KOPT-K1 (cell line): ENCODE measurements around the gene LPAR2.
A peak's percentile ranks its signal among the peaks of the same experiment; 100 is the strongest.

ENCODE experiments used
- H3K27ac ChIP-seq: fragments of 200-600 bp; sonication (generic); 2 replicates; pipeline ENCODE4 v1.5.1; 2016; ENCODE audit warnings: antibody characterized with exemption, mild to moderate bottlenecking, low read depth, low read length; ENCODE audit not compliant: poor library complexity, severe bottlenecking
- H3K36me3 ChIP-seq: fragments of 200-600 bp; sonication (generic); 2 replicates; pipeline ENCODE4 v1.5.1; 2017; ENCODE audit warnings: antibody characterized with exemption, mild to moderate bottlenecking, low read length, moderate library complexity; ENCODE audit not compliant: insufficient read depth
- H3K9me3 ChIP-seq: fragments of 200-600 bp; sonication (generic); 2 replicates; pipeline ENCODE4 v1.5.1; 2017; ENCODE audit warnings: antibody characterized with exemption, low read length, mild to moderate bottlenecking; ENCODE audit not compliant: insufficient read depth, poor library complexity, severe bottlenecking

The LPAR2 gene

DNA sequence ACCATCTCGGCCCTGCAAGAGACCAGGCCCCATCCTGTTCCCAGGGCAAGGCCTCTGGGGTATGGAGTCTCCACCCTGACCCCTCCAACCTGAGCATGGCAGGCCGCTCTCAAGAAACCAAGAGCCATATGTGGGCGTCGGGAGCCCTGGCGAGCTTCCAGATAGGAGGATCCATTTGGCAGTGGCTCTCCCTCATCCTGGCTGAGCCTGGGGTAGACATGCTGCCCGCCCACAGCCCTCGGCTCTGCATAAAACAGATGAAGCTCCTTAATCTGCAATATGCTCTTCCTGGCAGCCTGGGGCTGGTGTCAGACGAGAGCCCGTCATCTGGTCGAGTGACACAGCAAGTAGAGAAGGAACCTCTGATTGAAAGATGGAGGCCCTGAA, 29.4 kb upstream of the LPAR2 start:
- H3K27ac ChIP-seq, result no peak overlapping the region
- H3K36me3 ChIP-seq, result peaks cover 90% of the 10 kb centered on the region
- H3K9me3 ChIP-seq, result no peaks in the 10 kb centered on the region

DNA sequence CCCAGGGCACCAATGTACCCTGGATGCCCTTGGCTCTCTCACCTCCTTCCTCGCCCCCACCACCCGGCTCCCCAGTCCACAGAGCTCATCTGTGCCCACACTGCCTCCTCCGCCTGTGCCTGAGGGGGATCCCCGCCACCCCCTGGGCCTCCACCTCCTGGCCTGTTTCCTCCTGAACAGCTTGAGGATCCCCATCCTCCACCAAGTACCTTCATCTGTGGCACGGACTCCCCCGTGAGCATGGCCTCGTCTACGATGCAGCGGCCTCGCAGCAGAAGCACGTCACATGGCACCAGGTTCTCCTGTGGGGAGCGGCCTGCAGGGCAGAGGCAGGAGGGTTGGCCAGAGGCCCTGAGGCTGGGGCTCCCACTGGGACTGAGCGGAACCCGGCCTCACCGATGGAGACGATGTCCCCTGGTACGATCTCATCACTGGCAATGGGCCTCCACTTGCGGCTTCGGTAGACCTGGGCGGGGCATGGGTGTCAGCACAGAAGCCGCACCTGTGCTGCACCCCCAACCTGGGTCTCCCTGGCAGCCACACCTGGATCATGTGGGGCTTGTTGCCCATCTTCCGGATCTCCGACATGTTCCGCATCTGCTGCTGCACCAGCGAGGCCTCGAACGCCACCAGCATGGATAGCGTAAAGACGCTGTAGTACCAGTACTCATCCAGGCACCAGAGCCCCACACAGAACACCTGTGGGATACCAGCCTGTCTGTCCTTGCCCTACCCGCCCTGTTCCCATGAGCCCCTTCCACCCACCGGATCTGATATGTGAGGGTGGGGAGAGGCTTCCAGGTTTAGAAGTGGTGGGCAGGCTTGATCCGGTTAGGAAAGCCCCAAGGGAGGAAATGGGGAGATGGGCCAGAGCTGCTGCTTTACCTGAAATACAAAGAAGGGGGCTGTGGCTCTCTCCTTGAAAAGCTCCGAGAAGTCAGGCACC, 28.7 kb upstream of the LPAR2 start:
- Histone ChIP-seq H3K9me3 (no peaks in the 10 kb centered on the region), H3K27ac (no peak overlapping the region), H3K36me3 (peaks cover 94% of the 10 kb centered on the region)

- Histone ChIP-seq H3K36me3 (peaks cover 97% of the 10 kb centered on the region), H3K9me3 (no peaks in the 10 kb centered on the region), H3K27ac (no peak overlapping the region)
These were observed 27.8 kb upstream of the LPAR2 start for GRCh38 chr19:19655641-19656343.

DNA sequence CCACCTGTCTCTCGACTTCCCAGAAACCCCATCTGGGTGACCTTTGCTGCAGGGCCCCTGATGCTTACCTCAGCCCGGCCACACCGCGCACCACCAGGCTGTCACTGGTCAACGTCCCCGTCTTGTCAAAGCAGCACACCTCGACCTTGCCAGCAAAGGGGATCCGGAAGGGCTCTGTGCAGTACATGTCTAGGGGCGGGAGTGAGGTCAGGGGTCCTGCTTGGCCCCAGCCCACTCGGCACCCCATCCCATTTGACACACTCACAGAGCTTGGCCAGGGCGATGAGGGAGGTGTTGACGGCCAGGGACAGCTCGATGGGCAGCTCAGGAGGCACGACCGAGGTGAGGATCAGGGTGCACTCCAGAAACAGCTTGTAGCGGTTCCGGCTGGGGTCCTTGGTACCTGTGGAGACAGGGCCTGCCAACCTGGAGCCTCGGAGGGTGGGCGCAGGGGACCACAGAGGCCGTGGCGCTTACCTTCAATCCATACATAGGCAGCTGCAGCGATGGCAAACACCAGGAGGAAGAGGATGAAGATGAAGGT, 27.1 kb upstream of the LPAR2 start:
- H3K36me3 ChIP-seq, result peaks cover 100% of the 10 kb centered on the region
- no peak overlapping the region for H3K27ac ChIP-seq
- no peaks in the 10 kb centered on the region for H3K9me3 ChIP-seq

DNA sequence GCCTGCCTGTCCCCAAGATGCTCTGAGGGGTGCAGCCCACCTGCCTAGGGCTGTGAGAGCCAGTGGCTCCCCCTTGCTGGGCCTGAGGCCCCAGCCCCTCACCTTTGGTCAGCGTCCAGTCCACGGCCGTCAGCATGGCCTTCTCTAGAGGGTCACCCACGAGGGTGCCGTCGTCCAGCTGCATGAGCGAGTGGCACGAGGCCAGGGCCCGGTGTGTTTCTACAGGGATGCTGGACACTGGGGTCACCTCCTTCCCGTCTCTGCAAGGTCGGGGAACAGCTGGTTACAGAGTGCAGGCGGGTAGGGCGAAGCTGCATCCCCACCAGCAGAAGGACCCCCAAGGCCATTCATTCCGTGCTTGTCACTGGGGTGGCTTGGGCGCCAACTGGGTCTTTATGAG, 26.4 kb upstream of the LPAR2 start:
- H3K36me3 ChIP-seq, result peaks cover 100% of the 10 kb centered on the region
- H3K9me3 ChIP-seq, result no peaks in the 10 kb centered on the region
- no peak overlapping the region for H3K27ac ChIP-seq

GRCh38 chr19:19653597-19654147, 25.7 kb upstream of the LPAR2 start:
- Histone ChIP-seq H3K36me3 (peaks cover 99% of the 10 kb centered on the region), H3K9me3 (no peaks in the 10 kb centered on the region), H3K27ac (no peak overlapping the region)

DNA sequence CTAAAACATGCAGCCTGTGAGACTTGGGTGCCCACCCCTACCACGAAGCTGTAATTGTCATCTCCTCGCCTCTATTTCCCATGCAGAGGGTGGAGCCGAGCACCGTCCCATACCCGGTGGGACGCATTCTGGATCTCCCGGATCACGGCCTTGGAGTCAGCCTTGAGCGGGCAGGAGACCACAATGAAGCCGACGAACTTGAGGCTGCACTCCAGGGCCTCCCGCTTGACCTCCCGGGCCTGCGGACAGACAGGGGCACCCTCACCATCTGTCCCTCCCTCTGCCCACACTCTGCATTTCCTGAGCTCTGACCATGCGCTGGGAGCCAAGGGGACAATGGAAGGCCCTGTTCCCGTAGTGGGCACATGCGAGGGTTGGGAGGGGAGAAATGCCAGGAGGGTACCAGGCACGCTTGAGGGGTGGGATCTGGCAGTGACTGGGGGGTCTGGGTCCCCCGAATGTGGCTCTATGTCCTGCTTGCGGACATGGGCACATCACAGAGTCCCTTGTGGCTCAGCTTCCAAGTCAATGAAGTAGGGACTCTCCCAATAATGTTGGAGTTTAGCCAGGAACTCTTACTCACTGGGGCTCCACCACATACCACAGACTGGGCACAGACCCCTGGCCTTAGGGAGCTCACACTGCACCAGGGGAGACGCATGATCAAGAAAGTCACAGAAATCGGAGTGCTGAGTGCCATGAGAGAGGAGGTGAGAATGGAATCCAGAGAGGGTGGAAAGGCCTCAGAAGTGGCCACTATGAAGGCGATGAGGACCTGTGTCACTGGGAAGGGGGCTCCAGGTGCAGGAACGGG, 24.7 kb upstream of the LPAR2 start:
- Histone ChIP-seq H3K36me3 (peaks cover 99% of the 10 kb centered on the region), H3K27ac (no peak overlapping the region), H3K9me3 (no peaks in the 10 kb centered on the region)

DNA sequence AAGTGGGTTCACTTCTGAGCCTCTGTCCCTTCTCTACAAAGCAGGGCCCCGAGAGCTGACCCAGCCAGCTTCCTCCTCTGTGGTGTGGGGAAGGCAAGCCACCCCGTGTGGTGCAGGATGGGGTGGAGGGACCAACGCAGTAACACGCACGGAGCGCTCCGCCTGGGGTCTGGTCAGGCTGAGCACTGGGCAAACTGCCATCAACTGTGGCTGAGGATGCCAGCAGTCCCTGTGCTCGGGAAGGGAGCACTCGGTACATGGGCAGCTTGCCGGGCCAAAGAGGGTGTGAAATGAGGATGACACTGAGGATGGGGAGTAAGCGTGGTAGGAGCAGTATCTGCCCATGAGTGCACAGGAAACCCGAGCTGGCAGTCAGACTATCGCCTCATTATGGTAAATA, 23.1 kb upstream of the LPAR2 start:
- Histone ChIP-seq H3K36me3 (peaks cover 99% of the 10 kb centered on the region), H3K27ac (no peak overlapping the region), H3K9me3 (no peaks in the 10 kb centered on the region)

DNA sequence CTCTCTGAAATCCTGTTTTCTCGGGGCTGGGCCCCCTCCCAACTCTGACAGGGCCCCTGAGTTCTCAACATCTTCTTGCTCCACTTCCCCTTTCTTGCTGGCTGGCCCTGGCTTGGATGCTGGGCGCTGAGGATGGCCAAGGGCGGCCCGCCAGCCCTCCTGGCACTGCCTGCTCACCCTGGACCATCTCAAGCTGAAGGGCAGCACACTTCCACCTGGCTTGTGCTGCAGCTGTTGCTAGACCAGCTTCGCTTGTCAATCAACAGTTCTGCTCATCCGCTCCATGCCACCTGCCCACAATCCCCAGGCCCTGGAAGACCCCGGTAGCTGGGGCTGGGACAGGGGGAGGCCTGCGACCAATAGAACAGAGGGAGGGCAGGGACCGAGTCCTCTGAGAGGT, 22.3 kb upstream of the LPAR2 start:
- Histone ChIP-seq H3K36me3 (peaks cover 99% of the 10 kb centered on the region), H3K9me3 (no peaks in the 10 kb centered on the region), H3K27ac (no peak overlapping the region)

GRCh38 chr19:19649580-19649995, 21.6 kb upstream of the LPAR2 start:
- Histone ChIP-seq H3K9me3 (no peaks in the 10 kb centered on the region), H3K27ac (no peak overlapping the region), H3K36me3 (peaks cover 99% of the 10 kb centered on the region)

DNA sequence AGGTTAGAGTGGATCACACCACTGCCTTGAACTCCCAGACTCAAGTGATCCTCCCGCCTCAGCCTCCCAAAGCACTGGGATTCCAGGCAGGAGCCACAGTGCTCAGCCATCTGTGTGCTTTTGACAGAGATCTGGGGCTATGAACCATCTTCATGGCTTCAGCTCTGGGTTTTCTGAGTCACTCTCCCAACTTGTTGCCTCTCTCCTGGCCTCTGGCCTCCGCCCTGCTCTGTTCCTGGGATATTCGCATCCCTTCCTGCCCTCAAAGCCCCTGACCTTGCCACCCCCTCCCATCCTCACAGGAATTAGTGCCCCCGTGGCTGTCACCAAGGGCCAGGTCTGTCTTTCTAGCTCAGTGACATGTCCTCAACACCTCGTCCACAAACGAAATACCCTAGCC, 21.1 kb upstream of the LPAR2 start:
- H3K27ac ChIP-seq, result no peak overlapping the region
- peaks cover 99% of the 10 kb centered on the region for H3K36me3 ChIP-seq
- H3K9me3 ChIP-seq, result no peaks in the 10 kb centered on the region

DNA sequence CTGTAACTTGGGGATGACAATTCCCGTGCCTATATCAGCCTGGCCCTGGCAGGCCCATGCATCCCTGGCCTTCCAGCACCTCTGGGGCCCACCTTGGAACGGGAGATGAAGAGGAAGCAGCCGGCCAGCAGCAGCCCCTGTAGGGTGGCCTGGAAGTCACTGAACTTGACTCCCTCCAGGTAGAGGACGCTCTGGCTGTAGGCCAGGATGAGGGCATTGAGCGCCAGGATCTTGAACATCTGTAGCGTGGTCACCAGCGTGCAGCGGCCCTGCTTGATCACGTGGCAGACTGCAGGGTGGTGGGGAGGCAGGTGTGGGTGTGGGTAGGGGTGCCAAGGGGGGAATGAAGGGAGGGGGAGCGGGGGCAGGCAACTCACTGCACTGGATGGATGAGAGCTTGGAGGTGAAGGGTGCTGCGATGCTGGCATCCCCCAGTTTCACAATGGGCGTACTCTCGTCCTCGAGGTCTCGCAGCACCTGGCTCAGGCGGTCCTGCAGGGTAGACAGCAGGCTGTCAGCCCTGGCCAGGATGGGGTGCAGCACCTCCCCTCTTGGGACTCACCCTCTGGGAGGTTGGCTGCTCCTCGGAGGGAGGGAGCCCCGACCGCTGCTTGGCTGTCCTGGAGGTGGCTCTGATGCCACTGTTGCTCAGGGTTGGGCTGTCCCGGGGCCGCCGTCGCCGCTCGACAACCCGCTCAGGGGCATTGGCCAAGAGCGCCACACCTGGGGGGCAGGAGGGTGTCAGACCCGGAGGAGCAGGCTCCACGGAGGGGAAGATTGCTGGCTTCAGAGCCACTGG, 19.2 kb upstream of the LPAR2 start:
- no peaks in the 10 kb centered on the region for H3K9me3 ChIP-seq
- H3K27ac ChIP-seq, result no peak overlapping the region
- peaks cover 81% of the 10 kb centered on the region for H3K36me3 ChIP-seq

DNA sequence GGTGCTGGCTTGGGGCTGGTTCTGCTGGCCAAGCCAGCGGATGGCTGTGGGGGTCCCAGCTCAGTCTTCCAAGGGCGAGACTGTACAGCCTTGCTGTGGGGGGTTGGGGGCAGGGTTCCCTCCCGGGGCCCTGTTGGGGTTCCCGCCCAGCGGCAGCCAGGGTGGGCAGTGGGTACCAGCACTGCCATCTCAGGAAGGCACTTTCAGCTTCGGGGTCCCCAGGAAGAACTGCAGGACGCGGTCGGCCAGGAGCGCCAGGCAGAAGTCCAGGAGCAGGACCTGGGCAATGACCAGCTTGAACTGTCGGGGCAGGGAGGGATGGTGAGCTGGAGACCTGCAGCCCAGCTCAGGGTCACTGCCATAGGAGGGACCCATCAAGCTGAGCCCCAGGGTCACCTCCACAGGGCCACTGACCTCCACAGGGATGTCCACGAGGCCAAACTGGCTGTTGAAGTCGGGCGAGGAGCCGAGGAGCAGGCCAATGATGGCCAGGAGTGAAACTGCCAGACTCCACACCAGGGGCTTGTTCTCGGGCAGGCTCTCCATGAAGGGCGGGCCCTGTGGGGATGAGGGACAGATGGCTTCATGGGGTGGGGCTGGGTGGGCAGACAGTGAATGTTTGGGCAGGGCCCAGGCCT, 17.3 kb upstream of the LPAR2 start:
- Histone ChIP-seq H3K36me3 (peaks cover 68% of the 10 kb centered on the region), H3K27ac (no peak overlapping the region), H3K9me3 (no peaks in the 10 kb centered on the region)

DNA sequence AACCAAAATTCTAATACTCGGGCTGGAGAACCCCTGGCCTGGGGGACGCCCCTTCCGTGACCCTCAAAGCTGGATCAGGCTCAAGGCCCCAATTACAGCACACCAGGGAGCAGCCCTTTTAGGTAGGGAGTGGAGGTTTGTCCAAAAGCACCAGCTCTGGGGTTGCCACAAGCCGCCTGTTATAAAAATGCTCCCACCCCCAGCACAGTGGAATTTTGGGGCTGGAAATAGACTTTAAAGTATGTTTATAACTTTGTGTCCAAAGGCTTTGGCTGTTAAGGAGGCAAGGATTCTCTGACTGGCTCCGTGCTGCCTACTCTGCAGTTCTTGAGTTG, 16.0 kb upstream of the LPAR2 start:
- H3K9me3 ChIP-seq, result no peaks in the 10 kb centered on the region
- H3K27ac ChIP-seq, result peak overlapping the region; percentile 75
- peaks cover 59% of the 10 kb centered on the region for H3K36me3 ChIP-seq
